ENCODE results near the gene FRMPD3.

DNA sequence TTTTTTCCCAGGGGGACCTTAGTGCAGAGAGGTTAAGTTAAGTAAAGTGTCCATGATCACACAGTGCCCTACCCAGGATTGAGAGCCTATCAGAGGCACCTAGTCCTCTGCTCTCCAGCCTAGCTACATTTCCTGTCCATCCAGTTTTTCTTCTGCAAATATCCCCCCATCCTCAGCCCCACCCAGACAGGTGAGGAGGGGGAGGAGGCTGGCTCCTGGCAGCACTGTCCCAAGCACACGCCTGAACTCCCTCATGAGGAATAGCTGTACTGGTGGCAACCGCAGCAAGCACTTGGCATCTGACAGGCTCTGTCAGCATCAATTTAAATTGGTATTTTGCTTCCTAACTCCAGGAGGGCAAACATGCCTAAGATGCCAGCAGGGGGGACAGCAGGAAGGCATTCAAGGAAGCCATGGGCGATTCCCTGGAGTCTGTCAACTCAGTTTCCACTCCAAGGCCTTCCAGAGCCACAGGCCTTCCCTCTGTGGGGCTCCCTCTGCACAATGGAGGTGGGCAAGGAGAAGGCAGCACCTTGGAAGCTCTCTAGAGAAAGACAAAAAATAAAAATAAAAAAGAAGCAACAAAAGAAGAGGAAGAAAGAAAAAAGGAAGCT is 6.4 kb upstream of the FRMPD3 start:
- no peak for TF ChIP-seq POLR2A (IDR thresholded peaks at IDR 0.05)
- TF ChIP-seq CTCF (IDR thresholded peaks at IDR 0.05) = no peak

Data from lower leg skin (tissue), 3 donors.